OCI-LY7 (cell line): ENCODE measurements around the gene MKNK2.

ENCODE experiments used
- EZH2phosphoT487 ChIP-seq: fragments of 200-600 bp; sonication (generic); IDR thresholded peaks from 2 replicates; pipeline ENCODE4 v1.6.1; 2018; ENCODE audit warnings: low read depth, borderline replicate concordance, mild to moderate bottlenecking, mixed run types, antibody characterized with exemption, low read length, moderate library complexity, mixed read lengths
- TF ChIP-seq, protein P1 (sequence below): fragments of 200-600 bp; sonication (generic); conservative IDR thresholded peaks from 2 replicates; pipeline ENCODE4 v1.5.1; 2014; ENCODE audit warnings: mild to moderate bottlenecking, antibody characterized with exemption, low read length, moderate library complexity, mixed read lengths

DNA sequence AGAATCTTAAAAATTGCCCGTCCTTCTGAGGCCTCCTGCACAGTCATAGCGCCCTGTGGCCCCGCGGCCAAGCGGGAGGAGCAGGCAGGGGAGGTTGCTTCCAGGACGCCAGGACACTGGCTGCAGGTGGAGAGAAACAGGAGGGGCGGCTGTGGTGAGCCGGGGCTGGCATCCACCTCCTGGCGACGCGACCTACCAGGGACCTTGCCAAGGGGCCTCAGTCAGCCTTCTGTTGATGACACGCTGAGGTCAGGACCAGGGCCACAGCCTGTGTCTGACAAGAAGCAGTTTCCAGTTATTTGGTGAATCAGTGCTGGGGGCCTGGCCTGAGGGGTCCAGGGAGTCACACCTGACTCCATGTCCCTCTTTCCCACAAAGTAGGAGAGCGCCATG, 13.3 kb upstream of the MKNK2 start:
- TF ChIP-seq, protein P1, sequence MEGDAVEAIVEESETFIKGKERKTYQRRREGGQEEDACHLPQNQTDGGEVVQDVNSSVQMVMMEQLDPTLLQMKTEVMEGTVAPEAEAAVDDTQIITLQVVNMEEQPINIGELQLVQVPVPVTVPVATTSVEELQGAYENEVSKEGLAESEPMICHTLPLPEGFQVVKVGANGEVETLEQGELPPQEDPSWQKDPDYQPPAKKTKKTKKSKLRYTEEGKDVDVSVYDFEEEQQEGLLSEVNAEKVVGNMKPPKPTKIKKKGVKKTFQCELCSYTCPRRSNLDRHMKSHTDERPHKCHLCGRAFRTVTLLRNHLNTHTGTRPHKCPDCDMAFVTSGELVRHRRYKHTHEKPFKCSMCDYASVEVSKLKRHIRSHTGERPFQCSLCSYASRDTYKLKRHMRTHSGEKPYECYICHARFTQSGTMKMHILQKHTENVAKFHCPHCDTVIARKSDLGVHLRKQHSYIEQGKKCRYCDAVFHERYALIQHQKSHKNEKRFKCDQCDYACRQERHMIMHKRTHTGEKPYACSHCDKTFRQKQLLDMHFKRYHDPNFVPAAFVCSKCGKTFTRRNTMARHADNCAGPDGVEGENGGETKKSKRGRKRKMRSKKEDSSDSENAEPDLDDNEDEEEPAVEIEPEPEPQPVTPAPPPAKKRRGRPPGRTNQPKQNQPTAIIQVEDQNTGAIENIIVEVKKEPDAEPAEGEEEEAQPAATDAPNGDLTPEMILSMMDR, result no peak
- no peak for TF ChIP-seq EZH2phosphoT487
